GM10847 (cell line): ENCODE data around the gene TRIAP1.

ENCODE experiments used
- POLR2A ChIP-seq: IDR thresholded peaks from 2 replicates; pipeline ENCODE4 v1.6.1; 2011; ENCODE audit not compliant: insufficient read length; ENCODE audit errors: extremely low read depth

Gene TRIAP1

GRCh38 chr12:120445911-120446843 lies at the start of gene TRIAP1, which contains the start of gene GATC:
TRIAP1 (minus strand) TSS chr12:120446384; CDS start chr12:120446372, 12 bp downstream.
GATC (plus strand) TSS chr12:120446444; CDS start chr12:120446481, 37 bp downstream.
- TF ChIP-seq POLR2A: peak; percentile 79

GRCh38 chr12:120495186-120495730 lies 49.1 kb upstream of the TRIAP1 start:
- TF ChIP-seq POLR2A: no peak

GRCh38 chr12:120490833-120491512 lies 44.8 kb upstream of the TRIAP1 start:
- TF ChIP-seq POLR2A: no peak

DNA sequence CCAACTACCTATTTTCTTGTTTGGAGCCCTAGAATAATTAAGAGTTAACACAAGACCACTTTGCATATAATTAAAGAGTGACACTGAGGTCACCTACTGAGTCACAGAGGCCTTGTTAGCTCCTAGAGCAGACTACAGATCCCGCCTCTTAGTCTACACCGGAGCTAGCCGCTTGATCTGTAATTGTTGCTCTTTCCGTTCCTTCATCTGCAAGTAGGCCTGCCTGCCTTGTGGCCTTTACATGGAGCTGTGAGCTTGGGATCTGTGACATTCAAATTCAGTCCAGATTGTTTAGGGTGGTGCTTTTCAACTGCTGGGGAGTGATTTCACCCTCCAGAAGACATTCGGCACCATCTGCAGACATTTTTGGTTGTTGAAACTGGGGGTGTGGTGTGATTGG lies 44.1 kb upstream of the TRIAP1 start:
- no peak for TF ChIP-seq POLR2A

- no peak for TF ChIP-seq POLR2A
These were observed 42.8 kb upstream of the TRIAP1 start for GRCh38 chr12:120489018-120489417.

DNA sequence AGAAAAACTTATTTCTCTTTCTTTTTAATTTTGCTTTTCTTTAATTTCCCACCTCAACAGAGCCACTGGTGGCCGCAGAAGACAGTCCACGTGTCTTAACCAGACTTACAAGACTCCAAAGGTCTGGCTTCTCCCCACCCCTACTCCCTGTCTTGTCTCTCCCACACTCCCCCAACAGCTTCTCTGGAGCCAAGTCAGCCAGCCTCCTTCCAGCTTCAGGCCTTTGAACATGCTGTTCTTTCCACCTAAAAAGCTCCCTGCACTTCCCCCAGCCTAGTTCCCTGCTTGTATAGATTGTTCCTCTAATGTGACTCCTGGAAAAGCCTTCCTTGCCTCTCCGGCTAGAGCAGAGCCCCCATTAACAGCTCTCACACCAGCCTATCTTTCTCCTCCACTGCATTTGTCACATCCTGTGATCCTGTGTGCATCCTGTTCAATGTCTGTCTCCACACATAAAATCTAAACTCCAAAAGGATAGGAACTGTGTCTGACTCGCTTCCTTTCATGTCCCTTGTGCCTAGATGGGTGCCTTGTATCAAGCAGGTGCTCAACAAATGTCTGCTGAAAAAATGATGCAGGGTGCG lies 42.0 kb upstream of the TRIAP1 start:
- TF ChIP-seq POLR2A: no peak

DNA sequence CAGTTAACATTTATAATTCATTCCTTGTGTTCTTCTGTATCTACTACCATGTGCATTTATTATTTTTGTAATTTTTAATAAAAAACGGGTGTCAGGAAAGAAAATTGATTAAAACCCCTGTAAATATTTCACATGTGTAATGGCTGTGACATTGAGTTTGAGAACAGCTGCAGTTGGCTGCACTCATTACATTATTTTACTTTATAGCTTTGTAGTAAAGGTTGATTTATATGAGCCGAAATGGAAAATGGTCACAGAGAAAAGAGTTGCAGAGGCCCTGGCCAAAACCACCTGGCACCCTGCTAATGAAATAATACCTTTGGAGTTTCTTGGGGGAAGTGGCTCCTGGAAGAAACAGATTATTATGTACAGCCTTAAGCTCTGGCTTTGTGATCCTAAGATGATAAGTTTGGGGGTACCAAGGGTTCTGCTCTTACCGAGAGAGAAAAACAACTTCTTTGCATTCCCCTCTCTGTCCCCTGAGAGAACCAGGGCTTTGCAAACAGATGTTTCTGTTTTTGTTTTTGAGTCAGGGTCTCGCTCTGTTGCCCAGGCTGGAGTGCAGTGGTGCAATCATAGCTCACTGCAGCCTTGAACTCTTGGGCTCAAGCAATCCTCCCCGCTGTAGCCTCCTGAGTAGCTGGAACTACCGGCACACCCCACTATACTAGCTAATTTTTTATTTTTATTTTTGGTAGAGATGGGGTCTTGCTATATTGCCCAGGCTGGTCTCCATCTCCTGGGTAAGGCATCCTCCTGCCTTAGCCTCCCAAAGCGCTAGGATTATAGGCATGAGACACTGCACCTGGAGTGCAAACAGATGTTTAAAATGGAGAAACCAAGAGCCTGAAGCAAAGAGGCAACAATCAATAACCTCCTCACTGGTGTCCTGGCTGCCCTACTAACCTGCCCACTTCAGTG lies 40.0 kb upstream of the TRIAP1 start:
- TF ChIP-seq POLR2A: no peak

GRCh38 chr12:120483621-120484020 lies 37.4 kb upstream of the TRIAP1 start:
- no peak for TF ChIP-seq POLR2A

DNA sequence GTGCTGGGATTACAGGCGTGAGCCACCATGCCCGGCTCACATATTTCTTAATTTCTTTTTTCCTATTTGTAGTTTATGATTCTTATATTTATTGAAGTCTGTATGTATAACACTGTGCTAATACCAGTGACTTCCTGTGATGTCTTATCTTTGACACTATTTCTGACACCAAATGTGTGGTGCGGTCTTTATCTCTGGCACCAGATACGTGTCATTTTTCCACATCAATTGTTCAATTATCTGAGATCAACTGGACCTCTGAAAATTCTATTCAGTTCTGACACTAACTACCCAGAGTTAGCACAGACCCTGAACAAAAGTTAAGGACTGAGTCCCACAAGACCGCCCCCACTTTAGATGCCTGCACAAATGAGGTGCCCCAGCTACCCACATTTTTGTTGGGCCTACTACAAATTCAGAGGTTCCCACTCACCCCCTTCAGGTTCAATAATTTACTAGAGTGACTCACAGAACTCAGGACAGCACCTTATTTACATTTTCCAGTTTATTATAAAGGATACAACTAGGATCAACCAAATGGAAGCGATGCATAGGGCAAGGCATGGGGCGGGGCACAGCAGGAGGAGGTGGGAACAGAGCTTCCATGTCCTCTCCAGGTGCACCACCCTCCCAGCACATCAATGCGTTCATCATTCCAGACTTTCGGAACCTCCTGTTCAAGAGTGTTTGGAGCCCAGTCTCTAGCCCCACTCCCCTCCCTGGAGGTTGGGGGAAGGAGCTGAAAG lies 35.0 kb upstream of the TRIAP1 start:
- TF ChIP-seq POLR2A: no peak

- TF ChIP-seq POLR2A: no peak
These were observed 34.0 kb upstream of the TRIAP1 start for GRCh38 chr12:120480211-120480610.

- TF ChIP-seq POLR2A: no peak
These were observed 33.3 kb upstream of the TRIAP1 start for GRCh38 chr12:120479458-120479857.

DNA sequence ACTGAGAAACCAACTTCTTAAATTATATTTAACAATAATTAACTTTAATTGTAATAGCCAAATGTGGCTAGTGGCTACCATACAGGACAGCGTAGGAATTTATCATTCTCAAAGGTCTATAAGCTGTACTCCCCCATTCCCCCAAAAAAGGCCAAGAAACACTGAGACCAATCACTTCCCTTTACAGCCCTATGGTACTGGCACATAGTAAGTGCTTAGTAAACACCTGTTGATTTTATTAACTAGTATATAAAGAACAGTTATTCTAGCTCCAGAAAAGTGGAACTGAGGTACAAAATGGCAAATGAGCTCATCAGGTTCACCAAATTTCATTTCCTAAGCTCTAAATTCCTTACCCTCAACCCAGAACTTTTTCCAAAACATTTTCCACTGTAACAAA lies 29.5 kb upstream of the TRIAP1 start:
- no peak for TF ChIP-seq POLR2A

DNA sequence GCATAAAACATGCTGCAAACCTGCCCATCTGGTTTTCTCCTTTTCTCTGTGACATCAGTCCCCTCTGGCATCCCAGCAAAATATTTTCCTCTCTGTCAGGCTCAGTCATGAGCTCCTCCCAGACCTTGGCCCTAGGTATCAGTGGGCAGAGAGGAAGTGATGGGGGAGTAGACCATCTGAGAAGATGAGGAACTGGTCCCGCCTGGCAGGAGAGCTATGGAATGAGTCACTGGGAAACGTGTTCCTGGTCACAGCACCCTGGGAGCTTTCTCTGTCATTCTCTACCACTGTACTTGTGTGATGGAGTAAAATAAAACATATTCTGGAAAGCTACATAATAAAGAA lies 28.4 kb upstream of the TRIAP1 start:
- no peak for TF ChIP-seq POLR2A
